GM18868 (cell line): ENCODE data around the gene LARGE1.
"Not testable (repeated sequence)": the region's sequence is repeated elsewhere in the genome, so short reads cannot be mapped to it uniquely, and the experiment has no call there.

Experiments
- ATAC-seq: cut with Tn5 transposase; IDR thresholded peaks from one replicate; pipeline ENCODE4 v1.9.1; 2021; ENCODE audit warnings: mild to moderate bottlenecking, moderate library complexity; ENCODE audit not compliant: unreplicated experiment

Gene LARGE1

GRCh38 chr22:33397381-33397907 is 522.8 kb downstream of the LARGE1 start:
- no peak for ATAC-seq

GRCh38 chr22:33393432-33393831 is 526.8 kb downstream of the LARGE1 start:
- no peak for ATAC-seq

DNA sequence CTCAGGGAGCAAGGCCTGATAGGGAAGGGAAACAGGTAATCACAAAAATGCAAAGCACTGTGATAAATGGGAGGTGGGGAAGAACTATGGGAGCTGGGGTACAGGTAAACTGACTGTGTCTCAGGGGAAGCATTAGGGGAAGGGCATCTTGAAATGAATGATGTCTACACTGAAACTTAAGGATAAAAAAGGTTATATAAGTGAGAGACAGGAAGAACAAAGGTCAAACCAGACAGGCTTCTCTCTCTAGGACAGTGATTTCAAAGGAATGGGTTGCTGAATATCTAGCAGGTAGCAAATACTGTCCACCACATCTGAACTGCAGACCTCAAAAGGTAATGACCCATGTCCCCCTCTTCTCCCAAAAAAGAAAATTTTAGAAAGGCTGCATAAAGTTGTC is 529.0 kb downstream of the LARGE1 start:
- no peak for ATAC-seq

DNA sequence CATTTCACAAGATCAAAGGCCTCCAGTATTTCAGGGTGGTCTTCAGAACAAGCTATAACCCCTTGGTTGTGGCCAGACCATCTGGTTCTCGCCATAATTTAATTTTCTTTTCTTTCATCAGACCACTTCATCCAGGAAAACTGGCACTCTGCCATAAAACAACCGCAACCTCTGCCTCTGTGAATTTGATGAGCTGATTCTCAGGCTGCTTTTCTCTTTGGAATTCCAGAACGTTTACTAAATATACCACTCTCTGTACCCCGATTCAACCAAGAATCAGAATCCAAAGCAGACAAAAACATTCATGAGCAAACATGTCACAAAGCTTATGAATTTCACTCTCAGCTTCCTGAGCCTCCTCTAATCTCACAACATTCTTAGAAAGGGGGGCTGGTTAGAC is 530.3 kb downstream of the LARGE1 start:
- no peak for ATAC-seq

GRCh38 chr22:33386270-33386669 is 534.0 kb downstream of the LARGE1 start:
- no peak for ATAC-seq

GRCh38 chr22:33385611-33386010 is 534.7 kb downstream of the LARGE1 start:
- no peak for ATAC-seq

- no peak for ATAC-seq
Measured at GRCh38 chr22:33382436-33382835, 537.8 kb downstream of the LARGE1 start.

GRCh38 chr22:33381531-33382406 is 538.5 kb downstream of the LARGE1 start:
- no peak for ATAC-seq

- no peak for ATAC-seq
Measured at GRCh38 chr22:33380789-33381530, 539.3 kb downstream of the LARGE1 start.

- ATAC-seq = no peak
Measured at GRCh38 chr22:33379836-33380235, 540.4 kb downstream of the LARGE1 start.

- no peak for ATAC-seq
Measured at GRCh38 chr22:33372875-33373274, 547.4 kb downstream of the LARGE1 start.

GRCh38 chr22:33363256-33363655 is 557.0 kb downstream of the LARGE1 start:
- ATAC-seq = not testable (repeated sequence)

GRCh38 chr22:33362702-33363101 is 557.6 kb downstream of the LARGE1 start:
- ATAC-seq = no peak

DNA sequence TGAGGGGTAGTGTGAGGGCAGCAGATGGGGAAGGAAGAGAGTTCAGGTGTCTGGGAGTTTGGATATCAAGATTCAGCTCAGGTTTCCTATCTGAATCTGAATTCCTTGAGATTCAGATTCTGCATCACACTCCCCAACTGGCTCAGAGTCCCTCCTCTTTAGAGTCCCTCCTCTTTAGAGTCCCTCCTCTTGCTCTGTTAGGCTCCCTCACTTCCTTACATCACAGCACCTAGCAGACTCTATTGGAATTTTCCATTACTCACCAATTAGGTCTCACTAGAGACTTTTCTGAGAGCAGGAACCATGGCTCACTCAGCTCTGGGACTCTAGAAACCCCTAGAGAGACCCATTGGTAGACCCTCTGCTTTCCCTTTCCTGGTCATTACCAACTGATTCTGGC is 558.7 kb downstream of the LARGE1 start:
- ATAC-seq = no peak

- no peak for ATAC-seq
Measured at GRCh38 chr22:33357981-33358399, 562.3 kb downstream of the LARGE1 start.

DNA sequence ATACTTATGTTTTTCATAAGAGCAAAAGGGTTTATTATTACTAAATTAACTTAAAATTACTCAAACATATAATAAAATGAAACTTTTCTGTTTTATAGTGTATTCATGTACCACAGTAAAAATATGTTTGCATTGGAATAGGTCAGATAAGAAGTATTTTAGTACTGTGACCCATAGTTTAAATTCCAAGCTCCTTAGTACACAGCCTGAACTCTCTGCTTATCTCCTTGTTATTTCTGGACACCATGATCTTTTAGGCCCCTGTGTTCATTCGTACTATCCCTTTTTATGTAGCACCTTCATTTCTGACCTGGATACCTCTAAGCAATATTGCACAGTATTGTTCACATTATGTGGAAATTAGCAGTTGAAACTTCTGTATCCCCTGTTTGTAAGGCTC is 565.3 kb downstream of the LARGE1 start:
- ATAC-seq = no peak

GRCh38 chr22:33353502-33353901 is 566.8 kb downstream of the LARGE1 start:
- ATAC-seq = no peak

DNA sequence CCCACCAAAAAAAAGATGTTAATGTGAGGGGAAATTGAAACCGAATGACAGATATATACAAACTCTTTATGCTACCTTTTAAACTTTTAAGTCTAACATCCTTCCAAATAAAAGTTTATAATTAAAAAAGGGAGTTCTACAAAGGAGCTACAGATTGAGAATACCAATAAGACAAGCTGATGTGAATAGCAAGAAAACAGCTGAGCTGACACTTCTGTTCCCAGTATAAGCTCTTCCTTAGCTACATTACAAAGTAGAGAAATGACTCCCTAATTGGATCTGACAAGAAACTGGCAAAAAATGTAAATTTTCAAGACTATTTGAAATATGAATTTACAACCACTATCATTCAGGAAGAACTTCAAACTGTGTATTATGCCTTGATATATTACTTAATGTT is 567.5 kb downstream of the LARGE1 start:
- no peak for ATAC-seq

- no peak for ATAC-seq
Measured at GRCh38 chr22:33350961-33351360, 569.3 kb downstream of the LARGE1 start.

GRCh38 chr22:33350491-33350890 is 569.8 kb downstream of the LARGE1 start:
- no peak for ATAC-seq

GRCh38 chr22:33347002-33347401 is 573.3 kb downstream of the LARGE1 start:
- ATAC-seq = no peak

GRCh38 chr22:33341611-33342010 is 578.7 kb downstream of the LARGE1 start:
- no peak for ATAC-seq
